ENCODE results near the gene TRIM33. TPM values are rescaled to one million over a fixed set of nuclear protein-coding genes. Genes with fewer than 3 reads are reported as not detected.

TRIM33 gene
- total and polyA plus RNA-seq, 10 of the 15 experiments (the other 5 are each of a cell fraction or from before 2014, with no cell fraction given) = 9.0 to 40.3 (median 22.0) TPM

DNA sequence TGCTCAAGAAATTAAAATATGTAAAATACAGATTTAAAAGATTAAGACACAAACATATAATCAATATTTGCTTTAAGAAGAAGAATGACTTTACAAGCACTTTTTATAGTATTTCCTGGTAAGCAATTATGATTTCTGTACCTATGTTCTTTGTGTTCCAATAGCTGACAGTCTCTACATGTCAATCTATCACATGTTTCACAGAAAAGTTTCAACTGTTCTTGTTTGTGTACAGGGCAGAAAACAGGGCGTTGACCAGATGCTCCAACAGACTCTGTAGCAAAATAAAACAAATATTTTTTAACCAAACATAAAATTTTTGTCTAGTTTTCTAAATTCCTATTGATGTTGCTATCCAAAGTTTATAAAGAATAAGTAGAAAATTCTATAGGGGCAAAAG is 48.0 kb downstream of the TRIM33 start:
- Histone ChIP-seq H3K4me2 (ENCODE audit: control insufficient read depth, insufficient read depth) (no peak overlapping the region), H3K4me1 (ENCODE audit: control insufficient read depth, insufficient read depth, low read length) (peaks cover 7% of the 10 kb centered on the region), H3K9ac (ENCODE audit: control insufficient read depth, insufficient read depth, low read length) (no peak overlapping the region), H4K20me1 (ENCODE audit: control insufficient read depth, insufficient read depth) (no peaks in the 10 kb centered on the region), H3K79me2 (ENCODE audit: control insufficient read depth, insufficient read depth, low read length) (peaks cover 20% of the 10 kb centered on the region), H3K9me3 (replicated peaks; ENCODE audit: control insufficient read depth, insufficient read depth, low read length) (peaks cover 3% of the 10 kb centered on the region; the same call in 1 of the 3 replicates), H3K36me3 (ENCODE audit: control insufficient read depth in 2 of 2, insufficient read depth in 2 of 2, low read length in 1 of 2) (peaks cover 0 to 12% of the 10 kb centered on the region in 2 experiments), H3K27me3 (replicated peaks in 1 of 2; ENCODE audit: control insufficient read depth in 2 of 2, insufficient read depth in 2 of 2, low read length in 1 of 2) (no peaks in the 10 kb centered on the region), H3K27ac (ENCODE audit: control insufficient read depth, insufficient read depth) (no peak overlapping the region), H2AFZ (ENCODE audit: control insufficient read depth, low read depth, low read length) (no peak overlapping the region), H3K4me3 (no peak overlapping the region)
- CTCF ChIA-PET = interaction anchor here (1.3 kb wide), 1 partner anchor 14 kb away, joined by 4 read pairs; no protein-coding TSS in a partner anchor
- in situ Hi-C loops (cut with MboI) (no loop called here), intact Hi-C loops (cut with micrococcal nuclease; ENCODE audit: unreplicated experiment) (no loop called here)
- 94% methylated on average over 1 of the region's 1 CpG for WGBS (ENCODE audit: insufficient coverage, insufficient replicate concordance, low lambda C conversion rate, missing lambda C conversion rate)
- RAD21 ChIA-PET (ENCODE audit: unreplicated experiment) = no interaction called here
- no peak for ATAC-seq
- POLR2A ChIA-PET = interaction anchor here (1.4 kb wide), 1 partner anchor 9 kb away, joined by 3 read pairs; no protein-coding TSS in a partner anchor
- SMC1A ChIA-PET (ENCODE audit: uncharacterized antibody, unreplicated experiment) = interaction anchor here (0.7 kb wide), 1 partner anchor 26 kb away, joined by 4 read pairs; no protein-coding TSS in a partner anchor
- no peak for FAIRE-seq
- no TSS peak for BruUV-seq (replicated peaks)
- no peak for DNase-seq (ENCODE audit: low read depth, low spot score)
- no peak for TF ChIP-seq BHLHE40 (IDR thresholded peaks at IDR 0.05; ENCODE audit: borderline replicate concordance in 1 of 2, low read depth in 2 of 2, low read length in 1 of 2)
- no peak for TF ChIP-seq IRF4 (IDR thresholded peaks at IDR 0.05; ENCODE audit: low read depth, low read length)
- no peak for TF ChIP-seq KDM1A (IDR thresholded peaks at IDR 0.05; ENCODE audit: borderline replicate concordance)
- no peak for TF ChIP-seq BCL11A (IDR thresholded peaks at IDR 0.05; ENCODE audit: low read depth, low read length)
- no peak for TF ChIP-seq ZZZ3 (IDR thresholded peaks at IDR 0.05; ENCODE audit: control insufficient read depth, insufficient read length, low read depth)
- TF ChIP-seq, protein P1, sequence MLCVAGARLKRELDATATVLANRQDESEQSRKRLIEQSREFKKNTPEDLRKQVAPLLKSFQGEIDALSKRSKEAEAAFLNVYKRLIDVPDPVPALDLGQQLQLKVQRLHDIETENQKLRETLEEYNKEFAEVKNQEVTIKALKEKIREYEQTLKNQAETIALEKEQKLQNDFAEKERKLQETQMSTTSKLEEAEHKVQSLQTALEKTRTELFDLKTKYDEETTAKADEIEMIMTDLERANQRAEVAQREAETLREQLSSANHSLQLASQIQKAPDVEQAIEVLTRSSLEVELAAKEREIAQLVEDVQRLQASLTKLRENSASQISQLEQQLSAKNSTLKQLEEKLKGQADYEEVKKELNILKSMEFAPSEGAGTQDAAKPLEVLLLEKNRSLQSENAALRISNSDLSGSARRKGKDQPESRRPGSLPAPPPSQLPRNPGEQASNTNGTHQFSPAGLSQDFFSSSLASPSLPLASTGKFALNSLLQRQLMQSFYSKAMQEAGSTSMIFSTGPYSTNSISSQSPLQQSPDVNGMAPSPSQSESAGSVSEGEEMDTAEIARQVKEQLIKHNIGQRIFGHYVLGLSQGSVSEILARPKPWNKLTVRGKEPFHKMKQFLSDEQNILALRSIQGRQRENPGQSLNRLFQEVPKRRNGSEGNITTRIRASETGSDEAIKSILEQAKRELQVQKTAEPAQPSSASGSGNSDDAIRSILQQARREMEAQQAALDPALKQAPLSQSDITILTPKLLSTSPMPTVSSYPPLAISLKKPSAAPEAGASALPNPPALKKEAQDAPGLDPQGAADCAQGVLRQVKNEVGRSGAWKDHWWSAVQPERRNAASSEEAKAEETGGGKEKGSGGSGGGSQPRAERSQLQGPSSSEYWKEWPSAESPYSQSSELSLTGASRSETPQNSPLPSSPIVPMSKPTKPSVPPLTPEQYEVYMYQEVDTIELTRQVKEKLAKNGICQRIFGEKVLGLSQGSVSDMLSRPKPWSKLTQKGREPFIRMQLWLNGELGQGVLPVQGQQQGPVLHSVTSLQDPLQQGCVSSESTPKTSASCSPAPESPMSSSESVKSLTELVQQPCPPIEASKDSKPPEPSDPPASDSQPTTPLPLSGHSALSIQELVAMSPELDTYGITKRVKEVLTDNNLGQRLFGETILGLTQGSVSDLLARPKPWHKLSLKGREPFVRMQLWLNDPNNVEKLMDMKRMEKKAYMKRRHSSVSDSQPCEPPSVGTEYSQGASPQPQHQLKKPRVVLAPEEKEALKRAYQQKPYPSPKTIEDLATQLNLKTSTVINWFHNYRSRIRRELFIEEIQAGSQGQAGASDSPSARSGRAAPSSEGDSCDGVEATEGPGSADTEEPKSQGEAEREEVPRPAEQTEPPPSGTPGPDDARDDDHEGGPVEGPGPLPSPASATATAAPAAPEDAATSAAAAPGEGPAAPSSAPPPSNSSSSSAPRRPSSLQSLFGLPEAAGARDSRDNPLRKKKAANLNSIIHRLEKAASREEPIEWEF (IDR thresholded peaks at IDR 0.05; ENCODE audit: insufficient replicate concordance, low read depth, low read length) = no peak
- TF ChIP-seq TCF12 (IDR thresholded peaks at IDR 0.05; ENCODE audit: low read depth, low read length) = no peak
- no peak for TF ChIP-seq EZH2 (IDR thresholded peaks at IDR 0.05; ENCODE audit: borderline replicate concordance, control insufficient read depth, low read depth, low read length)
- TF ChIP-seq PML (IDR thresholded peaks at IDR 0.05; ENCODE audit: low read length) = no peak
- no peak for TF ChIP-seq MTA2 (IDR thresholded peaks at IDR 0.05; ENCODE audit: low read depth)
- TF ChIP-seq SIX5 (IDR thresholded peaks at IDR 0.05; ENCODE audit: low read depth, low read length, severe bottlenecking) = no peak
- no peak for TF ChIP-seq HDAC2 (IDR thresholded peaks at IDR 0.05)
- no peak for TF ChIP-seq CBX5 (IDR thresholded peaks at IDR 0.05; ENCODE audit: low read depth)
- no peak for TF ChIP-seq ZSCAN29 (IDR thresholded peaks at IDR 0.05)
- no peak for TF ChIP-seq YY1 (IDR thresholded peaks at IDR 0.05; ENCODE audit: low read depth, low read length)
- TF ChIP-seq, protein P2, sequence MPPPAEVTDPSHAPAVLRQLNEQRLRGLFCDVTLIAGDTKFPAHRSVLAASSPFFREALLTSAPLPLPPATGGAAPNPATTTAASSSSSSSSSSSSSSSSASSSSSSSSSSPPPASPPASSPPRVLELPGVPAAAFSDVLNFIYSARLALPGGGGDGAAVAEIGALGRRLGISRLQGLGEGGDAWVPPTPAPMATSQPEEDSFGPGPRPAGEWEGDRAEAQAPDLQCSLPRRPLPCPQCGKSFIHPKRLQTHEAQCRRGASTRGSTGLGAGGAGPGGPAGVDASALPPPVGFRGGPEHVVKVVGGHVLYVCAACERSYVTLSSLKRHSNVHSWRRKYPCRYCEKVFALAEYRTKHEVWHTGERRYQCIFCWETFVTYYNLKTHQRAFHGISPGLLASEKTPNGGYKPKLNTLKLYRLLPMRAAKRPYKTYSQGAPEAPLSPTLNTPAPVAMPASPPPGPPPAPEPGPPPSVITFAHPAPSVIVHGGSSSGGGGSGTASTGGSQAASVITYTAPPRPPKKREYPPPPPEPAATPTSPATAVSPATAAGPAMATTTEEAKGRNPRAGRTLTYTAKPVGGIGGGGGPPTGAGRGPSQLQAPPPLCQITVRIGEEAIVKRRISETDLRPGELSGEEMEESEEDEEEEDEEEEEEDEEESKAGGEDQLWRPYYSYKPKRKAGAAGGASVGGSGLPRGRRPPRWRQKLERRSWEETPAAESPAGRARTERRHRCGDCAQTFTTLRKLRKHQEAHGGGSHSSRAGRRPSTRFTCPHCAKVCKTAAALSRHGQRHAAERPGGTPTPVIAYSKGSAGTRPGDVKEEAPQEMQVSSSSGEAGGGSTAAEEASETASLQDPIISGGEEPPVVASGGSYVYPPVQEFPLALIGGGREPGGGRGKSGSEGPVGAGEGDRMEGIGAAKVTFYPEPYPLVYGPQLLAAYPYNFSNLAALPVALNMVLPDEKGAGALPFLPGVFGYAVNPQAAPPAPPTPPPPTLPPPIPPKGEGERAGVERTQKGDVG (CRISPR knock-in tag; IDR thresholded peaks at IDR 0.05) = no peak
- TF ChIP-seq RB1 (IDR thresholded peaks at IDR 0.05; ENCODE audit: borderline replicate concordance) = no peak
